Ramos (cell line): ENCODE measurements around the gene PLCD4.

Source experiments
- in situ Hi-C: fragments of 300-500 bp; cut with MboI; formaldehyde crosslinking; loops from one replicate; pipeline ENCODE4 v1.14.3; 2022; ENCODE audit warnings: low sequenced_read_pairs; ENCODE audit not compliant: unreplicated experiment

Gene PLCD4

GRCh38 chr2:218659988-218660358, 52.3 kb downstream of the PLCD4 start:
- in situ Hi-C loops, result loop anchor here (10.0 kb wide), 1 partner anchor 255 kb away; no protein-coding TSS in a partner anchor

GRCh38 chr2:218662377-218662776, 54.7 kb downstream of the PLCD4 start:
- in situ Hi-C loops, result no loop called here

- in situ Hi-C loops, result no loop called here
Measured at GRCh38 chr2:218662827-218663226, 55.1 kb downstream of the PLCD4 start.

- in situ Hi-C loops, result no loop called here
Measured at GRCh38 chr2:218663901-218664300, 56.2 kb downstream of the PLCD4 start.

- in situ Hi-C loops, result no loop called here
Measured at GRCh38 chr2:218664653-218665052, 57.0 kb downstream of the PLCD4 start.

- in situ Hi-C loops, result no loop called here
Measured at GRCh38 chr2:218671097-218671653, 63.5 kb downstream of the PLCD4 start.

GRCh38 chr2:218671654-218672566, 64.2 kb downstream of the PLCD4 start, which contains the start of the genes RNF25 and STK36:
Gene RNF25, minus strand, starts transcription at chr2:218672002. Its CDS starts 32 bp downstream, at chr2:218671970.
Gene STK36, plus strand, starts transcription at chr2:218672086. Its CDS starts 744 bp downstream, at chr2:218672830.
- in situ Hi-C loops, result no loop called here

GRCh38 chr2:218679119-218679518, 71.4 kb downstream of the PLCD4 start:
- in situ Hi-C loops, result no loop called here

GRCh38 chr2:218680061-218680460, 72.4 kb downstream of the PLCD4 start:
- in situ Hi-C loops, result no loop called here
